ENCODE results near the gene AP5Z1. TPM values are rescaled to one million over a fixed set of nuclear protein-coding genes. Genes with fewer than 3 reads are reported as not detected.

The AP5Z1 gene
- total RNA-seq, 1 experiment from 2014 or later = 70.7 TPM

DNA sequence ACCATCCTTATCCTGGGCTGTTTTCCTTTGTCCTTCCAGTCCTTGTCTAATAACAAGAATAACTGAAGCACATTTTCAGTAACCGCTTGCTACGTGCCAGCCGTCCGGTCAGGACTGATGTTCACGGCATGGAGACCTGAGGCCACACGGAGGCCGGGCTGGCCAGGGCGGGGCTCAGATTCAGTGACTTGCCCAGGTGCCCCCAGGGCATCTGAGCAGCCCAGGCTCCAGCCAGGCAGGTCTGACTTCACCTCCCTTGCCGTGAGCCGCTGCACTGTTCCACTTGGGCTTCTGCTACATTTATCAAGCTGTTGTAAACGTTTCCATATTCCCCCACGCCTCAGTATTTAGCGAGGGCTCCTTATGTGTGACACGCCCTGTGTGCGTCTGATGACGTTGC lies 43.6 kb upstream of the AP5Z1 start:
- intact Hi-C loops (cut with micrococcal nuclease; ENCODE audit: unreplicated experiment) = no loop called here
- no TSS peak for BruUV-seq (replicated peaks)
- H3K4me1 Mint-ChIP-seq (ENCODE audit: low read depth, unreplicated experiment) = peaks cover 11% of the 10 kb centered on the region
- CTCF ChIA-PET = no interaction called here
- H3K27me3 Mint-ChIP-seq (ENCODE audit: unreplicated experiment) = no peaks in the 10 kb centered on the region
- no peak for DNase-seq
- no peak overlapping the region for H3K4me3 Mint-ChIP-seq (ENCODE audit: low read depth, unreplicated experiment)
- TF ChIP-seq, protein P1, sequence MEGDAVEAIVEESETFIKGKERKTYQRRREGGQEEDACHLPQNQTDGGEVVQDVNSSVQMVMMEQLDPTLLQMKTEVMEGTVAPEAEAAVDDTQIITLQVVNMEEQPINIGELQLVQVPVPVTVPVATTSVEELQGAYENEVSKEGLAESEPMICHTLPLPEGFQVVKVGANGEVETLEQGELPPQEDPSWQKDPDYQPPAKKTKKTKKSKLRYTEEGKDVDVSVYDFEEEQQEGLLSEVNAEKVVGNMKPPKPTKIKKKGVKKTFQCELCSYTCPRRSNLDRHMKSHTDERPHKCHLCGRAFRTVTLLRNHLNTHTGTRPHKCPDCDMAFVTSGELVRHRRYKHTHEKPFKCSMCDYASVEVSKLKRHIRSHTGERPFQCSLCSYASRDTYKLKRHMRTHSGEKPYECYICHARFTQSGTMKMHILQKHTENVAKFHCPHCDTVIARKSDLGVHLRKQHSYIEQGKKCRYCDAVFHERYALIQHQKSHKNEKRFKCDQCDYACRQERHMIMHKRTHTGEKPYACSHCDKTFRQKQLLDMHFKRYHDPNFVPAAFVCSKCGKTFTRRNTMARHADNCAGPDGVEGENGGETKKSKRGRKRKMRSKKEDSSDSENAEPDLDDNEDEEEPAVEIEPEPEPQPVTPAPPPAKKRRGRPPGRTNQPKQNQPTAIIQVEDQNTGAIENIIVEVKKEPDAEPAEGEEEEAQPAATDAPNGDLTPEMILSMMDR (IDR thresholded peaks at IDR 0.05; ENCODE audit: unreplicated experiment) = no peak
- H3K36me3 Mint-ChIP-seq (ENCODE audit: insufficient read depth, unreplicated experiment) = peaks cover 15% of the 10 kb centered on the region
- H3K27ac Mint-ChIP-seq (ENCODE audit: unreplicated experiment) = no peak overlapping the region
- no peaks in the 10 kb centered on the region for H3K9me3 Mint-ChIP-seq (ENCODE audit: low read depth, unreplicated experiment)

DNA sequence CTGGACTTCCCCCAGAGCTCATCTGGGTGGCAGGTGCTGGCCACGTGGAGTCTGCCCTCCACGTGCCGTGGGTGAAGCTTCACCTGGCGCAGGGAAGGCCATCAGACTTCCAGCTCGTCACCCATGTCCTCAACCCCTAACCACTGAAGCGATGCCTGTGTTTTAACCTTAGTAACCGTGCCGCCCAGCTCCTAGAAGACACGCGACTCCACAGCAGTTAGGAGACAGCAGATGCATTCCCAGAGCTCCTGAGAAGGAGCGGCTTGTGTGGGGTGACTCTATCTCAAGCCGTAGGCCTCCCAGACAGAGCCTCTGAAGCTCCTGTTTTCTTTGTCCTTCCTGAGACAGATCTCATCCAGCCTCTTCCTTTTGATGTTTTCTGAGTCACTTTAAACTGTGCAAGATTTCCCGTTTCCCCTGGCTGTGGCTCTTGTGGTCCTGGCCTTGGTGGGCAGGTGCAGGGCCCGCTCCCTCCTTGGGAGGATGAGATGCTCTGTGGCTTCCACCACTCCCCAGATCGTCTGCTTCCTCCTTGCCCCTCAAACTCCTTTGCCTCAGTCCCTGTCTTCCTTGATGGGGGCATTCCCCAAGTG lies 41.4 kb upstream of the AP5Z1 start:
- TF ChIP-seq, protein P1 (IDR thresholded peaks at IDR 0.05; ENCODE audit: unreplicated experiment) = no peak
- no peak for DNase-seq
- Mint-ChIP-seq H3K4me3 (ENCODE audit: low read depth, unreplicated experiment) (no peak overlapping the region), H3K27me3 (ENCODE audit: unreplicated experiment) (no peaks in the 10 kb centered on the region), H3K9me3 (ENCODE audit: low read depth, unreplicated experiment) (no peaks in the 10 kb centered on the region), H3K36me3 (ENCODE audit: insufficient read depth, unreplicated experiment) (peaks cover 10% of the 10 kb centered on the region), H3K4me1 (ENCODE audit: low read depth, unreplicated experiment) (peaks cover 18% of the 10 kb centered on the region), H3K27ac (ENCODE audit: unreplicated experiment) (no peak overlapping the region)
- CTCF ChIA-PET = no interaction called here
- intact Hi-C loops (cut with micrococcal nuclease; ENCODE audit: unreplicated experiment) = no loop called here
- no TSS peak for BruUV-seq (replicated peaks)

DNA sequence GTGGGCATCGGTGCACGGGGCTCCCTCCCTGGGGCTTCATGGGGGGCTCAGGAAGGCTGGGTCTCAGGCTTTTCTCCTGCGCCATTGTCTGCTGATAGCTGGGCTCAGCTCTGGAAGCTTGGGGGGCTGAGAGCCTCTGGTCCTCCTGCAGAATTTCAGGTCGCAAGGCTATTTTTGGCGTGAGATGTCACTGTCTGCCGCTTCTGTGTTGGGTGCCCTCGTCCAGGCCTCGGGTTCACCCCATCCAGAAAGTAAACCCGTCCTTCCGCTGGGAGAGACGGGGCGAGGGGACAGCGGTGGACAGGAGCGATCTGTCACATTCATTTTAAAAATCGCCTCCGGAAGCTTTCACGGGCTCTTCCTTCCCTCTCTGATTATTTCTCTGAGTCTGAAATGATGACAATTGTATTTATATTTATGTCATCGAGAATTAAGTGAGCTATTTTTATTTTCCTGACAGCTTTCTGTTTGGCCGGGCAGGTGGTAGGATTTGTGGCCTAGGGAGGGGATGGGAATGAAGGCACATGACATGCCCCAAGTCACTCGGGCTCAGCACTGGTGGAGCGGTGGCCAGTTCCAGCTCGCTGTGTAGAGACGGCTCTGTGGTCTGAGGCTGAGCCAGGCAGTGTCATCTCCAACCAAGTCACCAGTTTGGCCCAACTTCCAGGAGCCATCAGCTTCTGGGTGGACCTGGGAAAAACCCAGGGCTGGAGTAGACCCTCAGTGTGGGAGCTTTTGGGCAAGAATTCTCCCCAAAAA lies 40.7 kb upstream of the AP5Z1 start:
- no peak overlapping the region for H3K27ac Mint-ChIP-seq (ENCODE audit: unreplicated experiment)
- DNase-seq = no peak
- CTCF ChIA-PET = interaction anchor here (0.5 kb wide), 1 partner anchor 30 kb away, joined by 5 read pairs; no protein-coding TSS in a partner anchor
- no peak overlapping the region for H3K4me3 Mint-ChIP-seq (ENCODE audit: low read depth, unreplicated experiment)
- no TSS peak for BruUV-seq (replicated peaks)
- TF ChIP-seq, protein P1 (IDR thresholded peaks at IDR 0.05; ENCODE audit: unreplicated experiment) = no peak
- intact Hi-C loops (cut with micrococcal nuclease; ENCODE audit: unreplicated experiment) = no loop called here
- no peaks in the 10 kb centered on the region for H3K9me3 Mint-ChIP-seq (ENCODE audit: low read depth, unreplicated experiment)
- no peaks in the 10 kb centered on the region for H3K27me3 Mint-ChIP-seq (ENCODE audit: unreplicated experiment)
- peaks cover 10% of the 10 kb centered on the region for H3K36me3 Mint-ChIP-seq (ENCODE audit: insufficient read depth, unreplicated experiment)
- H3K4me1 Mint-ChIP-seq (ENCODE audit: low read depth, unreplicated experiment) = peaks cover 18% of the 10 kb centered on the region

GRCh38 chr7:4737300-4737699 lies 38.1 kb upstream of the AP5Z1 start:
- peaks cover 18% of the 10 kb centered on the region for H3K4me1 Mint-ChIP-seq (ENCODE audit: low read depth, unreplicated experiment)
- CTCF ChIA-PET = interaction anchor here (0.5 kb wide), 1 partner anchor 267 kb away, joined by 3 read pairs; no protein-coding TSS in a partner anchor
- H3K27ac Mint-ChIP-seq (ENCODE audit: unreplicated experiment) = no peak overlapping the region
- intact Hi-C loops (cut with micrococcal nuclease; ENCODE audit: unreplicated experiment) = no loop called here
- TF ChIP-seq, protein P1 (IDR thresholded peaks at IDR 0.05; ENCODE audit: unreplicated experiment) = no peak
- DNase-seq = no peak
- H3K4me3 Mint-ChIP-seq (ENCODE audit: low read depth, unreplicated experiment) = no peak overlapping the region
- no peaks in the 10 kb centered on the region for H3K27me3 Mint-ChIP-seq (ENCODE audit: unreplicated experiment)
- peaks cover 26% of the 10 kb centered on the region for H3K36me3 Mint-ChIP-seq (ENCODE audit: insufficient read depth, unreplicated experiment)
- H3K9me3 Mint-ChIP-seq (ENCODE audit: low read depth, unreplicated experiment) = no peaks in the 10 kb centered on the region
- BruUV-seq (replicated peaks) = no TSS peak
